UCSD-AML1 (cell line): Measurements from ENCODE around the gene EEF2.
A peak's percentile ranks its signal among the peaks of the same experiment; 100 is the strongest.

ENCODE experiments used
- DNase-seq: peaks from one replicate; lab custom pipeline; 2025; ENCODE audit not compliant: unreplicated experiment; lab: John Stamatoyannopoulos, UW

EEF2 gene

DNA sequence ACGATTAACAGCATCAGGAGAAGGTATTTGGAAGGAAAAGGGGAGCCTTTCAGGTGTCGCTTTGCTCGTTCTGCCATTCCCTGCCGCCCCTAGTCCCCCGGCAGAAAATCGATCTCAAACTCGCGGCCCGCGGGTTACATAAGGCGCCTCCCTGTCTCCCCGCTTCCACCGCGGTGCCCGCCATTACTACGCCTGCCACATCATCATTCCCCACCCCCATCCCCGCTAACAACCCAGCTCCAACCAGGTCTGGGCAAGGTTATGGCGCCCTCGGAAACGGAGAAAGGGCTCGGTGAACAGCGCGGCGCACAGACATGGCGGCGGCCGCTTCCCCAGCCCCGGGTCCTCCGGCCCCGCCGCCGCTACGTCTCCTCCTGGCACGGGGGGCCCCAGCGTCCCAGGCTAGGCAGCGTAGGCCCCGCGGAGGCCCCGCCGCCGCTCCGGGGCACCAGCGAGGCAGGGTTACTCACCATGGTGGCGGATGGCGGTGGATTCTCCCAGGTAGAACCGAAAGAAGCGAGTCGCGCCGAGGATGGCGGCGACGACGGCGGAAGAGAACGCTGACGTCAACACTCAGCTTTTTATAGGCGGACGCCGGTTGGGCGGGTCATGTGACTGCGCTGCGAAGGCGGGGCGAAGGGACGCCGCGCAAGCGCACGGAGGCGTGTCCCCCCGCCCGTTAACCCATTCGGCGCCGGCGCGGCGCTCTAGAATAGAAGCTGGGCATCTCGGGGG lies at the start of gene EEF2:
Gene EEF2 (minus strand): TSS at position 556 of the 735 bp plus-strand sequence. CDS start 83 bp downstream, at position 473.
- DNase-seq = peak; percentile 91

DNA sequence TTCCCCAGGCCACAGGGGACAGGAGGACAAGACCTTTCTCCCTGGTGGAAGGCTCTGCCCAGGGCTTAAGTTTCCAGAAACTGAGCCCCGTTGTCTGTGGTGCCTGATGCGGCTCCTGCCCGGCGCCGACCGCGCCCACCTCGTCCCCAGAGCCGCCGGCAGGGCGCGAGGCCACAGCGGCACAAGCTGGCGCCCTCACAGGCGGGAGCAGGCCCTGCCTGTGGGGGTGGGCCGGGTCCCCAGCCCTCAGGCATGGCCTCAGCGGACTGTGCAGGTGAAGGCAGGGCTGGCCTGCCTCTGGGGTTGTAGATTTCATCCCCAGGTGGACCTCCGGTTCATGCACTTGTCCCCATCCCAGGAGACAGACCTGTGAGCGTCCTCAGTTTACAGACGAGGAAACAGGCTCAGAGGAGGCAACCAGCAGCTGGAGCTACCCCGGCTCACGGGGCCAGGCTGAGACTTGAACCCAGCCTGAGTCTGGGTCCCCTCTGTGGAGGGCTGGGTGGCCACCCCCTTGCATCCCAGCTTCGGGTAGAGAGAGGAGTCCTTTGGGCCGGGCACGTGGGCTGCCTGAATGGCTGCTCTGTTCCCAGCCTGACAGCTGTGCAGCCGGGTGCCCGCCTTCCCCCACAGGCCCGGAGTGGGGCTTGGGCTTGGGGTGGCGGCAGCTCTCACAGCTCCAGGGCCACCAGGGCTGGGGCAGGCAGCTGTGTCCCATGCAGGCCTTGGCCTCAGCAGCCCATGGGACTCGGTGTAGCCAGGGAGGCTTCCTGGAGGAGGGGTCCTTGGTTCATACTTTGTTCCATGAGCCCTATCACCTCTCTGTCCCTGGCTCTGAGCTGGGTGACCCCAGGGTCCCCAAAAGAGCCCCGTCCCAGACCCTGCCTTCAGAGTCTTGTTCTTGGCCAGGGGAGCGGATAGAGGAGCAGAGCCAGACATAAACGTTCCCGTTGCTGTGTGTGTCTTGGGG lies 49.1 kb upstream of the EEF2 start:
- no peak for DNase-seq

DNA sequence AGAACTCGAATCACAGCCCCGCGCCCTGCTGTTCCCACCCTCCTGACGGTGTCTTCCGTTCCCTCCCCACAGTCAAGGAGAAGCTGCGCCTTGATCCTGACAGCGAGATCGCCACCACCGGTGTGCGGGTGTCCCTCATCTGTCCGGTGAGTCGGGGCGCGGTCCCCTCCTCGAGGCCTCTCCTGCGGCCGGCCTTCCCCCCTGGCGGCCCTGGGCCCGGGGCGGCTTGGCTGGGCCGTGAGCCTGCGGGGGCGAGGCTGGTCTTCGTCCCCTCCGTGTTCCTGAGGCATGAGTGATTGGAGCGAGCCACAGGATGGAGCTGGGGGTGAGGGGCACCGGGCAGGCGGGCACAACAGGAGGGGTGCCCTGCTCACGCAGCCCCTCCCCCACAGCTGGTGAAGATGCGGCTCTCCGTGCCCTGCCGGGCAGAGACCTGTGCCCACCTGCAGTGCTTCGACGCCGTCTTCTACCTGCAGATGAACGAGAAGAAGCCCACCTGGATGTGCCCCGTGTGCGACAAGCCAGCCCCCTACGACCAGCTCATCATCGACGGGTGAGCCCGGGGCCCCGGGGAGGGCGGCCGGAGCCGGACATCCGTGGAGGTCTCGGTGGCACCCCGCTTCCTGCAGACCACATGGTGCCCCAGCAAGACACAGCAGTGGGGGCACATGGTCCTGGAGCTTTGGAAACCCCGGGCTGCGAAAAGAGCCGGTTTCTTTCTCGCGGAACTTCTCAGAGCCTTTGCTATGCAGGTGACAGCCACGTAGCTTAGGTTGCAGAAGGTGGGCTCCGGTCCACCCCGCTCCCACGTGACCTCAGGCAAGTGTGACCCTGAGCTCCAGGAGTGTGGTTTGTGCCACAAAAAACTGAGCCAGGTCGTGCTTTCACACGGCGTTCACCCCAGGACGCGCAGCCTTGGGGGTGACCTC lies 48.0 kb upstream of the EEF2 start:
- no peak for DNase-seq

DNA sequence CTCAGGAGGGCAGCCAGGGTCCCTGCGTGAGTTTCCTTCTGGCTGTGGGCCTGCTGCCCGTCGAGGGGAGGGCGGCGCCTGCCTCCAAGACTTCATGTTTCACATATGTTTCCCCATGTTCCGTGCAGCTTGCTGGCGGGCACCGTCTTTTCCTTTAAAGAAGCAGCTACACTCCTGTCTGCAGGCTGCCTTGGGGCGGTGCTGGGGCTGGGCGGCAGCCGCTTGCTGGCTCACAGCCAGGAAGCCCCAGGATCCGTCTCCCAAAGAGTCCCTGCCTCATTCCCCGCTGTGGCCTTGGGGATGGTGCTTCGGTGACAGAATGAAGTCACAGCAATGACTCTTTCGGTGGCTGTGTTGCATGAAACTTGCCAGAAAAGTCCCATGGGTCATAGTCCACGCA lies 47.2 kb upstream of the EEF2 start:
- DNase-seq = no peak

DNA sequence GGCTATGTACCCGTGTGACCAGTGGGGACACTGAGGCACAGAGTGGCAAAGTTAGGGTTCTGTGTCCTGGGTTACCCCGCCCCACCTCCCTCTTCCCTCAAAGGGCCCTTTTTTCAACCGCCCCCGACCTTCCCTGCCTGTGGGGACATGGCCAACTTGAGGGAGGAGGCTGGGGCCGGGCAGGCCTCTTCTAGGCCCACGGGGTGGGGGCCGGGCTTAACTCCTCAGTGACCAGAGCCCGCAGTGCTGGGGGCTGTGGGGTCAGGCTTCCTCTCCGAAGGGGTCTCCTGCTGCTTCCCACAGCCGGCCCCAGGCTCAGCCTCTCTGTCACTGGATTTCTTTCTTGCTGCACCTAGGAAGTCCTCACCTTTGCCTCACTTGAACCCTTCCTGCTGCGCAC lies 46.2 kb upstream of the EEF2 start:
- DNase-seq = no peak

DNA sequence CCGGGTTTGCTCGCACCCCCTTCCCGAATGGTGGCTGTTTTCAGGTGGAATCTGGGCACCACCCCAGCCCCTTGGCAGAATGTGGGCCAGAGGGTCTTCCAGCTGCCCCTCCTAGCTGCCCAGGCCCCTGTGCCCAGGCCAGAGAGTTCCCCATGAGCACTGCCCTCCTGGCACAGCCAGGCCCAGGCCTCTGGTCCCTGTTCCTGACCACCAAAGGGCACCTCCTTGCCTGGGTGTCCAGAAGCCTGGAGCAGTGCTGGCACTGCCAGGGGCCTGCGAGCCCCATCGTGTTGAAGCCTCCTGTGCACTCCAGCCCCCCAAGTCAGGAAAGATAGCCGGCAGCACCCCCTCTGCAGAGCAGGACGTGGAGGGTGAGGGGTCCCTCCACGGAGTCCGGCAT lies 45.7 kb upstream of the EEF2 start:
- DNase-seq = no peak

DNA sequence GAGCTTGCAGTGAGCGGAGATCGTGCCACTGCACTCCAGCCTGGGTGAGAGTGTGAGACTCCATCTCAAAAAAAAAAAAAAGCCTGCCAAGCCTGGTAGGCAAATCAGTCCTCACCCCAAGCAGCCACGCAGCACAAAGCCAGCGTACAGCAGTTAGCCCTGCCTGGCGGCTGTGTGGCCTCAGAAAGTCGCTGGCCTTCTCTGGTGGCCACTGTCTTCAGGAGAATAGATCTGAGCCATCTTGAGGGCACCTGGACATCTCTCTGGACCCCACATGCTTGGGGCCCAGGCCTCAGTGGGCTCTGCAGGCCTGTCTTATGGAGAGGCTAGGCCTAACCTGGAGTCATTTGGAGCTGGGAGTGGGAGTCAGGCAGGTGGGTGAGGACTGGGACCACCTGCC lies 45.3 kb upstream of the EEF2 start:
- no peak for DNase-seq

DNA sequence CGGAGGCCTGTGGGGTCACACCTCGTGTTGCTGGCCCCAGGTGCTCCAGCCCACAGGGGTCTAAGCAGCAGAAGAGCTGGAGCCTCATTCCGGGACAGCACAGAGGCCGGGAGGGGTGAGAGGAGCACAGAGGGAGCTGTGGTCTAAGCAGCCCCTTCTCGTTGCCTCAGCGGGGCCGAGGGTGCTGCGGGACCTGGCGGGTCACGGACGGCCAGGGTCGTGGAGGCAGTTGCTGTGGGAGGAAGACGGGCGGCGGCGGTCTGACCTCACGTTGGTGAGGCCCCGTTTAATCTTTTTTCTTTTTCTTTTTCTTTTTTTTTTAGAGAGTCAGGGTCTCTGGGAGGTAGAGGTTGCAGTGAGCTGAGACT lies 44.0 kb upstream of the EEF2 start:
- DNase-seq = no peak

DNA sequence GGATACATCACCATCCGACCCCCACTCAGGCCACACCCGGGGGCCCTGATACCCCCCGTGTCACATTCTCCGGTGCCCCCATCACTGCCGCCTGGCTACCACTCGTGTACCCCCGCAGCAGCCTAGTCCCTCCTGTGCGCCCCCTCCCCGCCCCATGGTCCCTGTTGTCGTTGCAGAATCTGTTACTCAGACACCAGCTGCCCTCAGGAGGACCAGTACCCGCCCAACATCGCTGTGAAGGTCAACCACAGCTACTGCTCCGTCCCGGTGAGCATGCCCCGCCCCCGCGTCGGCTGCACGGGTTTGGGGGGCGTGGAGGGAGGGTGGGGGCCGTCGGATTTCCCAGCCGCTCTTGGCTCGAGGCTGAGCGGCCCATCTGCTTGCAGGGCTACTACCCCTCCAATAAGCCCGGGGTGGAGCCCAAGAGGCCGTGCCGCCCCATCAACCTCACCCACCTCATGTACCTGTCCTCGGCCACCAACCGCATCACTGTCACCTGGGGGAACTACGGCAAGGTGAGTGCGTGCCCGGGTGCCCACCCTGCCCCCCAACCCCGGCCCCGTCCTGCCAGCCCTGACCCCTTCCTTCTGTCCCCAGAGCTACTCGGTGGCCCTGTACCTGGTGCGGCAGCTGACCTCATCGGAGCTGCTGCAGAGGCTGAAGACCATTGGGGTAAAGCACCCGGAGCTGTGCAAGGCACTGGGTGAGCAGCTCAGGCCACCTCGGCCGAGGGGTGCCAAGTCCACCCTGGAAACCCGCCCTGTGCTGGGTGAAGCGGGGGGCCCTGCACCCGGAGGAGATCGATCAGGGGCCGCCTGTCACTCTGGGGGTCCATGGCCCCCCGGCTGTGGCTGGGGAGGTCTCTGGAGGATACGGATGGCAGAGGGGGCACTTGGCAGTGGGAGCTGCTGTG lies 43.3 kb upstream of the EEF2 start:
- no peak for DNase-seq

DNA sequence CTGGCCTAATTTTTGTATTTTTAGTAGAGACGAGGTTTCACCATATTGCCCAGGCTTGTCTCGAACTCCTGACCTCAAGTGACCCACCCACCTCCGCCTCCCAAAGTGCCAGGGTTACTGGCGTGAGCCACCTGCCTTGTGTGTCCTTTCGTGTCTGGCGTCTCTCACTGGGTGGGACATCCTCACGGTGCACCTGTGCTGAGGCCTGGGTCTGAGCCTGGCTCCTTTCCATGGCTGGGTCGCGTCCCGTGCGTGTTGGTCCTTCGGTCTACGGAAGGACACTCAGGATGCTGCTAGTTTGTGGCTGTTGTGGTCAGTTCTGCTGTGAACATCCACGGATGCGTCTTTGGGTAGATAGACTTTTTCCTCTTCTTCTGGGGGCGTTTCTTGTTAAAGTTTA lies 41.9 kb upstream of the EEF2 start:
- DNase-seq = no peak

DNA sequence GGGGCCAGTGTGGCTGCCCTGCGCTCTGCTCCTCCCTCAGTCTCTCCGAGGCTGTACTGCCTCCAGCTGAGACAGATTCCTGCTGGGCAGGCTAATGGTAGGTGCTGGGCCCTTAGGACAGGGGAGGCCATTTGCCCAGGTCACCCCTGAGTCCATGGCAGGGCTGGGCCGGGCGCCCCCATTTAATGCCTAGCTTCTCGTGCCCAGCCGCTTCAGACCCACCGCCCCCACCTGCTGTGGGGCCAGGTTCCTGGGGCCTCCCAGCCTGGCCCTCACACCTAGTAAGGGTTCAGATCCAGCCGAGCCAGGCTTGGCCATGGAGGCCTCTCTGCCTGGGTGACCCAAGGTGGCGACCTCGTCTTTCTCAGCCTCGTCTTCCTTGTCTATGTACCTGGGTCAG lies 40.1 kb upstream of the EEF2 start:
- DNase-seq = no peak

DNA sequence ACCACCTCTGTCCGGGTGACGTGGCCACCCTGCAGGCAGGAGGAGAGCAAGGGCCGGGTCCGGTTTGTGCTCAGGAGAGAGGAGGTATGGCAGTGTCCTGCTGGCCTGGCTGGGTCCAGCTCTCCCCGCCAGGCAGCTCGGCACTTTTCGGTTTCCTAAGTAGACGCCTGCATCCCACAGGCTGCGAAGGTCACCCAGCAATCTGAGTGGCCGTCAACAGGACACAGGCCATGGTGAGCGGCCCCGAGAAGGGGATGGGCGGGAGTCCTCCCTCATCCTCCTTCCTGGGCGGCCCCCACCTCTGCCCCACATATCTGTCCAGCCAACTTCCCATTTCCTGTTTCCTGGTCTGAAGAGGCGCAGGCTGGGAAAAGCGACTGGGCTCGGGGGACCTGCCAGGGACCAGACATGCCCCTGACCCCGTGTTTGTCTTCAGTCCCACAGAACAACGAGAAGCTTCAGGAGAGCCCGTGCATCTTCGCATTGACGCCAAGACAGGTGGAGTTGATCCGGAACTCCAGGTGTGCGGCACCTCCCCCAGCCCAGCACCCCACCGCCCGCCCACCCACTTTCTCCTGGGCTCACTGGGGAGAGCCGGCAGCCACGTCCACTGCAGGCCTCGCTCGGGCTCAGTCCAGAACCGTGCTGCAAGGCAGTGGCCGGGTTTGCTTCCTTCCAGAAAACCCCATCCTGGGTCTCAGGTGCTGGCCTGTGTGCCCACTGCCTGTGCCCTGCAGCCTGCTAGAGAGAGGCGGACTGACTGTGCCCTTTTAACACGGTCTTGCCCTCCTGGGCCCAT lies 38.5 kb upstream of the EEF2 start:
- DNase-seq = no peak

DNA sequence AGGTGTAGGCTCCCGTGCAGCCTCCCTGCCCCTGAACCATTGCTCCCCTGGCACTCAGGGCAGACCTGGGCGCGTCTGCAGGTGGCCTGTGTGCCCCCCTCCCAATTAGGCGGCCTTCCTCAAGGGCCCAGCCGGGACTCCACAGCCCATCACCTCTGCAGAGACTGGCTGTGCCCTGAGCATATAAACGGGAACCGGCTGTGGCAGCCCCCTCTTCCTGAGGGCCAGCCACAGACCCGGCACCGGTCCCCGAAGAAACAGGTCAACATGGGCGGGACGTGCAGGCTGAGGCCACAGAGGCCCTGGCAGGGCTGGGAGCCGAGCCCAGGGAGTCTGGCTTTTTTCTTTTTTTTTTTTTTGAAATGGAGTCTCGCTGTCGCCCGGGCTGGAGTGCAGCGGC lies 34.3 kb upstream of the EEF2 start:
- no peak for DNase-seq

DNA sequence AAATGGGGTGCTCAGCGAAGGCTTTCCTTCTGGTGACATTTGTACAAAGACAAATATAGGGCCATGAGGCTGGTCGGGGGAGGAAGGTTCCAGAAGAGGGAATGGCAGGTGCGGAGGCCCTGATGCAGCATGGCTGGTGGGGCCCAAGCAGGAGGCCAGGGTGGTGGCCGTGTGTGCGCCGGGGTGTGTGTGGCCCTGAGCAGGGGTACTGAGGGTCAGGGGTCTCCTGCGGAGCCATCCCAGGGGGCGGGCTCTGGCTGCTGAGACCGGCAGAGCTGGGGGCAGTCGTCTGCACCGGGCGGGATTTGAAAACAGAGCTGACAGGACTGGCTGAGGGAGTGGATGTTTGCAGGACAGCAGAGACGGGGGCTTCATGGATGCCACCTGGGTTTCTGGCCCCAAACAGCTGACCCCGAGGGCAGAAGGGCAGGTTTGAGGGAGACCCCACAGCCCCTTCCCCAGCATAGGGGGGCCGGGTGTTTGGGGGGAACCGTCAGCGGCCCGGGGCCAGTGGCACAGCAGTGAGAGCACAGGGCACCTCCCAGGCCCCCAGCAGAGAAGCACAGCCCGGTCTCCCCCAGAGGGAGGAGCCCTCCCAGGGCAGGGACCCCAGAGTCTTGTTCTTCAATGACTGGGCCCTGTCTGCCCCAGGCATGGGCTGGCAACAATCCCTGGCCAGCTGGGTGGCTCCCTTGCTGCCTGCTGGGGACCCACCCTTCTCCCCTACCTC lies 33.7 kb upstream of the EEF2 start:
- no peak for DNase-seq

DNA sequence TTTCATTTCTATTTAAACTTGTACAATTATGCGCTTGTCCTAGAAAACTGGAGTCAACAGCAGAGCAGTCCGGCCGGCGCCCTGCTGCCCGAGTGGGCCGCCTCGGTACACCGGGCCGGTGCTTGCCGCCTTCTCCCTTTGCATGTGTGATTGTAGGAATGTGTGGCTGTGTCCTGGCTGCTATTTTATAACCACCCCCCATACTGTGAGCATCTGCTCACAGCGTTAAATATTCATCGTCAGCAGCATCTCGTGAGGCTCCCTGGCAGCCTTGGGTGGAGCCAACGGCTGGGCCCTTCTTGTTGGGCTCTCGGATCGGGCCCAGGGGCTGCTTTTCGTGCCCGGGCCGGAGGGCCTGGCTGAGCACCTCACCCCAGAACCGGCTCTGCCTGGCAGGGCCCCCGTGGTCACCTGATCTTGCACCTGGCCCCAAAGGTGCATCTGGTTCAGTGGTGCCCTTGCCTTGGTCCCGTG lies 32.9 kb upstream of the EEF2 start:
- DNase-seq = no peak

DNA sequence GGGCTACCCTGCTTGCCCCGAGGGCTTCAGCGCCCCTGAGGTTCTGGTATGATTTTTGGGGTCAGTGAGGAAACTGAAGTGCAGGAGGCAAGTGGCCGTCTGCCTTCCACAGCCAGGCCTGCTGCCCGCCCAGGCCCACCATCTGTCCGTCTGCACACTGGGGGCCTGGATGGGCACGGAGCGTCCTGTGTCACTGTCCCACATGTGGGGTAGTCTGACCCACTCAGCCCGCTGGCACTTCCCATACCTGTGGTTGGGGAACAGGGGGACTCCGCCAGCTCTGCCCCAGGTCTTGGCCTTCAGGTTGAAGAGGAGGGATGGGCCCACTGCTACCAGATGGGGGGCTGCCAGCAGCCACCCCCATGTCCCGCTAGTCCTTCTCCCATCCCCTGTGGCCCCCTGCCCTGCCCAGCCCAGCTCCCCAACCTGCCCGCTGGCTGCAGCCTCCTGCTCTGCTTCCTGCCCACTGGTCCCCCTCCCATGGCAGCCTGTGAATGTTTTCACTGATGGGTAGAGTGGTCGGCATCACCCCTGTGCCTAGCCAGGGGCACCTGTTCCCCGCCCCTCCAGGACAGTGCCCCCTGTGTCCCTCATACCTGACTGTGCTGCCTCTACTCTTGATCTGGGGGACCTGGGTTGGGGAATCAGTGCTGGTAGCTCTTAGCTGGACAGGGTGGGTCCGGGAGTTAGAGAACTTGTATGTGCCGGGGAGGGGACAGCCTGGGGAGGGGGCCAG lies 31.8 kb upstream of the EEF2 start:
- DNase-seq = no peak

DNA sequence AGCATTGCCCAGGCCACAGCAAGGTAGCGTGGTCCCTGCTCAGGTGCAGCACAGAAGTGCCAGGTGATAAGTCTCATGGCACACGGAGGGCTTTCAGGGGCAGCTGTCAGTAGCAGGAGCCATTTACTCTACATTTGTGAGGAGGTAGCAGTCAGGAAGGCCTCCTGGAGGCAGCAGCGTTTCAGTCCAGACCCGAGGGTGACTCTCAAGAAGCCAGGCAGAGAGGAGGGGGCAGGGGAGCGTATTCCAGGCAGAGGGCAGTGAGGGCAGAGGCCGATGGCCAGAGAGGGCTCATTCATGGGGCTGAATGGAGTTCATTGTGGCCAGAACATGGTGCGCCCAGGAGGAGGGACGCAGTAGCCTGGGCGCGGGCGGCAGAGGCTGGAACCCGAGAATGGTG lies 31.2 kb upstream of the EEF2 start:
- DNase-seq = no peak
